Measurements from ENCODE around the gene ADD1.
"Not testable (repeated sequence)": the region's sequence is repeated elsewhere in the genome, so short reads cannot be mapped to it uniquely, and the experiment has no call there.

Gene ADD1

GRCh38 chr4:2898001-2898400 lies 54.4 kb downstream of the ADD1 start:
- no peak for DNase-seq

GRCh38 chr4:2900741-2901140 lies 57.1 kb downstream of the ADD1 start:
- no peak for DNase-seq

- no peak for DNase-seq
Observed at GRCh38 chr4:2901186-2901585, 57.5 kb downstream of the ADD1 start.

- no peak for DNase-seq
Observed at GRCh38 chr4:2902126-2902525, 58.5 kb downstream of the ADD1 start.

- no peak for DNase-seq
Observed at GRCh38 chr4:2905544-2905943, 61.9 kb downstream of the ADD1 start.

- DNase-seq, result no peak
Observed at GRCh38 chr4:2906218-2906617, 62.6 kb downstream of the ADD1 start.

- DNase-seq, result no peak
Observed at GRCh38 chr4:2907226-2907625, 63.6 kb downstream of the ADD1 start.

GRCh38 chr4:2907706-2908293 lies 64.2 kb downstream of the ADD1 start:
- no peak for DNase-seq

- no peak for DNase-seq
Observed at GRCh38 chr4:2908686-2909085, 65.0 kb downstream of the ADD1 start.

- DNase-seq, result no peak
Observed at GRCh38 chr4:2909583-2909982, 65.9 kb downstream of the ADD1 start.

GRCh38 chr4:2910409-2910808 lies 66.8 kb downstream of the ADD1 start:
- no peak for DNase-seq

GRCh38 chr4:2911868-2912267 lies 68.2 kb downstream of the ADD1 start:
- DNase-seq, result no peak

- DNase-seq, result no peak
Observed at GRCh38 chr4:2913168-2913567, 69.5 kb downstream of the ADD1 start.

- DNase-seq, result no peak
Observed at GRCh38 chr4:2914256-2915126, 70.8 kb downstream of the ADD1 start.

GRCh38 chr4:2915789-2916188 lies 72.1 kb downstream of the ADD1 start:
- DNase-seq, result no peak

GRCh38 chr4:2916696-2917095 lies 73.1 kb downstream of the ADD1 start:
- DNase-seq, result not testable (repeated sequence)

GRCh38 chr4:2918300-2918699 lies 74.7 kb downstream of the ADD1 start:
- not testable (repeated sequence) for DNase-seq

GRCh38 chr4:2918714-2919113 lies 75.1 kb downstream of the ADD1 start:
- not testable (repeated sequence) for DNase-seq

GRCh38 chr4:2922453-2923101 lies 78.9 kb downstream of the ADD1 start:
- DNase-seq, result not testable (repeated sequence)

- no peak for DNase-seq
Observed at GRCh38 chr4:2923141-2923551, 79.5 kb downstream of the ADD1 start.

GRCh38 chr4:2923668-2924173 lies 80.1 kb downstream of the ADD1 start:
- no peak for DNase-seq

- DNase-seq, result no peak
Observed at GRCh38 chr4:2924286-2924685, 80.6 kb downstream of the ADD1 start.

- no peak for DNase-seq
Observed at GRCh38 chr4:2924765-2925301, 81.2 kb downstream of the ADD1 start.

- no peak for DNase-seq
Observed at GRCh38 chr4:2925496-2925895, 81.9 kb downstream of the ADD1 start.
